Midbrain (tissue), 1 donor: ENCODE results near the gene ANXA8.

Experiments used
- DNase-seq: peaks from one replicate; lab custom pipeline; 2025; lab: John Stamatoyannopoulos, UW

Gene ANXA8

DNA sequence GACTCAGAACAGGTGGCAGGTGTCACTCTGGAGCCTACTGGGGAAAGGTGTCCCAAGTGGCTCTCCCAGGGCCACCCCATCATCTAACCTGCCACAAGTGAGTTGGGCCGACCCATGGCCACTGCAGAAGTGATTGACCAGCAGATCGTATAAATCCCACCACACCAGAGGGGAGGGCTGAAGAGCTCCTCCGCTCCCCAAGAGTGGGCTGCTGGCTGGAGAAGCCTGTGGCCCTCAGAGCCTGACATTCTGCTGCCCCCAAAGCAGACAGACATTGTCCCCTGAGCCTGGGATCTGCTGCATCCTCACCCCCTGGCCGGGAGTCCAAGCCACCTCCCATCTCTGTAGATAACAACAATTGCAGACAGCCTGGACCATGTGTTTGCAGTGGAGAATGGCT is 36.7 kb downstream of the ANXA8 start:
- DNase-seq: no peak

DNA sequence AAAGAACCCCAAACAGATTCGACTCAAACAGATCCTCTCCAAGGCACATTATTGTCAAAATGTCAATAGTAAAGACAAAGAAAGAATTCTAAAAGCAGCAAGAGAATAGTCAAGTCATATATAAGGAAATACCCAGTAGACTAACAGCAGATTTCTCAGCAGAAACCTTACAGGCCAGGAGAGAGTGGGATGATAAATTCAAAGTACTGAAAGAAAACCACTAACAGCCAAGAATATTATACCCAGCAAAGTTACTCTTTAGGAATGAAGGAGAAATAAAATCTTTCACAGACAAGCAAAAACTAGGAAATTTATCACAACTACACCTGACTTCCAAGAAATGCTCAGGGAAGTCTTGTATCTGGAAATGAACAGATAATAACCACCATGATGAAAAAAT is 38.2 kb downstream of the ANXA8 start:
- no peak for DNase-seq

- no peak for DNase-seq
These were observed 39.9 kb downstream of the ANXA8 start for GRCh38 chr10:47444047-47444446.

GRCh38 chr10:47443145-47443544 is 40.8 kb downstream of the ANXA8 start:
- no peak for DNase-seq

DNA sequence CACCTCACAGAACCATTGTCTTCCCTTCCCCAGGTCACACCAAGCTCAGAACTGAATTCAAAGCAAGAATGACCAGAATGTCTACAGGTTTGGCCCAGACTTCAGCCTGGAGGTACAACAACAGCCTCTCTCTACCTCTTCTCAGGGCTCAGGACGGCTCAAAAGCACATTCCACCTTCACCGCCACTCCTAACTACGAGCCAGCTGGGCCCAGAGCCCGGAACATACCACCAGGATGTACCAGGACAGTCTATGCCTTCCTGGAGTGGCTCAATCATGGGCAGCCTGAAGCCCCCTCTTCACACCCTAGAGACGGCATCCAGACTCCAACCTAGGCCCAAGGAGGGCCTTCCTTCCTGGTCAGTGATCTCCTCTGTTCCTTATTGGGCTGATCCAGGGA is 41.6 kb downstream of the ANXA8 start:
- DNase-seq: no peak

- no peak for DNase-seq
These were observed 42.0 kb downstream of the ANXA8 start for GRCh38 chr10:47441938-47442337.

DNA sequence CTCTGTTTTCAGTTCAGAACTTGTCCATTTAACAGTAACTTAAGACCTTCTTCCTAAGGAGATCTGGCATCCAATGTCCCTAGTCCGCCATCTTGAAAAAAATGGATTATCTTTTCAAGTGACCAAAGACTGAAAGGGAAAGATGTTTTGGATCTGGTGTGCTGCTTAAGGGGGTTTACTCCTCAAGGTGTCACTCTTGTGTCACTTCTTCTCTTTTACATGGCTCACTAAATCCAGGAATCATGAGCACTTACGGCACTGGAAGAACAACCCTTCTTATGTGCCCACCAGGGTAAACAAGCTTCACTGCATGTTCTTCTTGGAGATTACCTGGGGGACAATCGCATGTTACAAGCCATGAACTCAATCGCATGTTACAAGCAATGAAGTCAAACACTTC is 43.7 kb downstream of the ANXA8 start:
- no peak for DNase-seq

DNA sequence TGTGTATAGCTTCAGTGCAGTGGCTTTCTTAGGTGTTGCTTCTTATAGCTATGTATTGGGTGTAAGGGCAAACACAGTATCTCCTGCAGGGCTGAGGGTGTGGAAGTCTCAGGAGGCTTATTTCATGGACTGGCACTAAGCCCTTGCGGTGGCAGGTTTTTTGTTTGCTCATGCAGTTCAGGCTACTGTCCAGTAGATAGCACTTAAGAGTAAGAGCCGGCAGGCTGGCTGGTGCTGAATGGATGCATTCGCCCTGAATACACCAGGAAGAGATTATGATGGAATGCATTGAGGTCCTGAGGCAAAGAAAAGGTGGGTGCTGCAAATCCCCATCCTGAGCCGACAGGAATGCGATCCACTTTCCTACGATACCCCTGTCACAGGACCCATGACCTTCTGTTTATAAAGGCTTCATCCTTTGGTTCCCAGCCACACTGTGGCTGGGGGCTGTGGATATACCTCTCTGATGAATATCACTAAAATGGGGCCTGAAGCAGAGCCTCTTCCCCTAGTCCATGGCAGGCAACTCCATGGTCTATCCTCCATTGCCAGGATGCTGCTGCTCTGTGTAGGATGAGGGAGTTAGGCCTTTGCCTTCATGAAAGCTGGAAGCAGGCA is 44.9 kb downstream of the ANXA8 start:
- DNase-seq: no peak

DNA sequence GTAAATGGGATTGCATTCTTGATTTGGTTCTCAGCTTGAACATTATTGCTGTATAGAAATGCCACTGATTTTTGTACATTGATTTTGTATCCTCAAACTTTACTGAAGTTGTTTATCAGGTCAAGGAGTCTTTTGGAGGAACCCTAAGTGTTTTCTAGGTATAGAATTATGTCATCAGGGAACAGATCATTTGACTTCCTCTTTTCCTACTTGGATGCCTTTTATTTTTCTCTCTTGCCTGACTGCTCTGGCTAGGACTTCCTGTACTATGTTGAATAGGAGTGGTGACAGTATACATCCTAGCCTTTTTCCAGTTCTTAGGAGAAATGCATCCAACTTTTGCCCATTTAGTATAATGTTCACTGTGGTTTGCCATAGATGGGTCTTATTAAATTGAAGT is 48.8 kb downstream of the ANXA8 start:
- DNase-seq: no peak

DNA sequence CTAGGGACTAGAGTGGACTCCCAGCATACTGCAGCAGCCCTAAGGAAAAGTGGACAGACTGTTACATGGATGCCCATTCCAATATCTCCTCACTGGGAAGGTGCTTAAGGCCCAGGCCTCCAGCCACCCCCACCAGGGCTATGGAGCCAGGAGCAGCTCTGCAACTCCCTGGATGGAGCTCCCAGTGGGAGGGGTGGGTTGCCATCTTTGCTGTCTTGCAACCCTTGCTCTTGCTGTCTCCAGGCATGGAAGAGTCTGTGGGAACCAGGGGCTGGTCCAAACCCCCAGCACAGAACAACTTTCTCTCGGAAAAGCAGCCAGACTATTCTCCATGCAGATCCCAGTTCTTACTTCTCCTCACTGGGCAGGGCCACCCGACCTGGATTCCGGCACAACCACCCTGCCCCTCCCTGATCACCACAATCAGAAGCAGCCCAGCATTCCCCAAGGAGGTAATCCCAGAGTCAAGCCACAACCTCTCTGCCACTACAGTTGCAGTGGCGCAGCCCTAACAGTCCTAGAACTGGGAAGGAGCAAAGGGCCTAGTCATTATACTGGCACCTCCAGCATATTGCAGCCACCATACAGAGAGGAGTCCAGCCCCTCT is 58.0 kb downstream of the ANXA8 start:
- no peak for DNase-seq

DNA sequence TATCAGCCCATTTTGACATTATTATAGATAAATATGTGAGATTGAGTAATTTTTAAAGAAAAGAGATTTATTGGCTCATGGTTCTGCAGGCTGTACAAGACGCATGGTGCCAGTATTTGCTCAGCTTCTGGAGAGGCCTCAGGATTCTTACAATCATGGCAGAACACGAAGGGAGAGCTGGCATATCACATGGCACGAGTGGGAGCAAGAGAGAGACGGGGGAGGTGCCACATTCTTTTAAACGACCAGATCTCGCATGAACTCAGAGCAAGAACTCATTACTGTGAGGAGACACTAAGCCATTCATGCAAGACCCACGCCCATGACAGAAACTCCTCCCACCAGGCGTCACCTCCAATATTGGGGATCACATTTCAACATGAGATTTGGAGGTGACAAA is 59.7 kb downstream of the ANXA8 start:
- no peak for DNase-seq

DNA sequence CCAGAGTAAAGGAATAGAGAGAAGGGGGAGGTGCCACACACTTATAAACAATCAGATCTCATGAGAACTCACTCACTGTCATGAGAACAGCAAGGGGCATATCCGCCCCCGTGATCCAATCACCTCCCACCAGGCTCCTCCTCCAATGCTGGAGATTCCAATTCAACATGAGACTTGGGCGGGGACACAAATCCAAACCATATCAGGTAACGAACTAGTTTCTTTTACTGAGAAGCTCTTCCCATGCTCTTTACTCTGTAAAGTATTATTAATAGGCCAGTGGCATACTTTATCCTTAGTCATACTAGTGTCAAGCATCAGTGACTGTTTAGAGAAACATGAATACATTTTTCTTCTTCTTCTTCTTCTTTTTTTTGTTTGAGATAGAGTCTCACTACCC is 60.4 kb downstream of the ANXA8 start:
- no peak for DNase-seq

GRCh38 chr10:47421057-47421952 is 62.6 kb downstream of the ANXA8 start:
- no peak for DNase-seq

DNA sequence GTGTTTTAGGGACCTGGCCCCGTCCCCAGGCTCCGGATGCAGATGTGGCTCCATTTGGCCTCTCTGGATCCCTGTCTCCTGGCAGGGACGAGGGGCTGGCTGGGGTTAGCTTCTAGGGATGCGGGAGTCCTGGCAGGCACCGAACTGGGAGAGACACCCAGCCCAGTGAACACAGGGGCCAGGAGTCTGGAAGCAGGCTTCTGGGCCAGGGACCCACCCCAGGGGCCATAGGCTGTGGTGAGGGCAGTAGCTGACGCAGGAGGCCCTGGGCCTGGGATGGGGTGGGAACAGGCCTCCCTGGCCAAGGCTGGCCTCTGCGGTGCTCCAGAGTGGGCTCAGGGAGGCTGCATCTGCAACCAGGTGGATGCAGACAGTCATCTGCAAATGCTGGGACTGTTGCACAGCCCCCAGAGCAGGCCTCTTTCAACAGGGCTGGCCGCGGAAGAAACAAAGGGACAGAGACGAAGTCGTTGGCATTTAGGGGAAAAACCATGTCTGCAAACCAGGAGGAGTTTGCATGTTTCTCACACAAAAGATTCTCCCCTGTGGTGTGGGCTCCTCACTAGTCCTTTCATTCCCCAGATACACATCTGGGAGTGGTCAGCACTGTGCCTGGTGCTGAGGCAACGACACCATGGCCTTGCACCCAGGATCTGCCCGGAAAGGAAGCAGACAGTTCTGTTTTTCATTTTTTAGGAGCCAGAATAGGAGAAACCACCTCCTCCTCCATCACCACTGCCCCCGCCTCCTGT is 63.4 kb downstream of the ANXA8 start:
- no peak for DNase-seq

DNA sequence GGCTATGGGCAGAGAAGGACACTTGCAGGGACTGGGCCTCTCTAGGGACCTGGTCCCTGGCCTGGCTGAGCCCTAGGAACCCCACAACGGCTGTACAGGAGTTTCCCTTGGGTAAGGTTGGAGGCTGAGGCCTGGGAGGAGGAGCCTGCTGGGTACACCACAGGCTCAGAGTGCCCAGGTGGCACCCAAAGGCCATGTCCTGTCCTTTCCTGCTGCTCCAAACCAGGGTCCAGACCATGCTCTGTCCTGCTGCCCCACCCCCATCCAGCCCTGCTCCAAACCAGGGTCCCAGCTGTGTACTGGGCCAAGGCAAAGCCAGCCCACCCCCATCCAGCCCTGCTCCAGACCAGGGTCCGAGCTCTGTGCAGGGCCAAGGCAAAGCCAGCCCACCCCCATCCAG is 64.5 kb downstream of the ANXA8 start:
- DNase-seq: no peak

DNA sequence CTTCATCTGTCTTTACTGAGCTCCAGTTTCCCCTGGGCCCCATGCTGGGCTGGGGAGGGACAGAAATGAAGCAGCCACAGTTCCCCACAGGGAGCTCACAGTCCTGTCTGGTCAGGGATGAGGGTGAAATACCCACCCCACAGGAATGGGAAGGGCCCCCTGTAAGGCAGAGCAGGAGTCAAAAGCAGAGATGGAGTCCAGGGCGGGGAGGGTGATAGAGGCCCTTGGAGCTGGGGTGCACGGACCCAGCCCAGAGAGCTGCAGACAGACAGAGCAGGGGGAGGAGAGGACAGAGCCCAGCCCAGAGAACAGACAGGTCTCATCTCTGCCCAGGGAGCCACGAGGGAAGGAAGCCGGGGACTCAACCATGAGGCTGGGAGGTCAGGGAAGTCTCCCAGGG is 64.9 kb downstream of the ANXA8 start:
- DNase-seq: no peak

GRCh38 chr10:47418321-47418720 is 65.6 kb downstream of the ANXA8 start:
- DNase-seq: no peak
